AG04450 (cell line): ENCODE data around the gene ALG14. TPM values are rescaled to one million over a fixed set of nuclear protein-coding genes. Genes with fewer than 3 reads are reported as not detected.

Source experiments
- CTCF ChIA-PET: fragments of 300-600, 350-600 bp; formaldehyde crosslinking; extraction: SDS; loops from one replicate; lab custom pipeline; 2022; ENCODE audit warnings: antibody characterized with exemption, inconsistent platforms; lab: Charles Lee
- POLR2A ChIA-PET: fragments of 350-600 bp; formaldehyde crosslinking; extraction: SDS; loops from one replicate; lab custom pipeline; 2021; ENCODE audit warnings: antibody characterized with exemption, inconsistent platforms; lab: Yijun Ruan, JAX
- DNase-seq: peaks from one replicate; pipeline ENCODE4 v3.0.0-alpha.2; 2011; ENCODE audit warnings: low read depth, low spot score
- H3K27ac ChIP-seq: one replicate; pipeline ENCODE4 v1.5.1; 2012; ENCODE audit warnings: low read depth, low read length, control low read depth
- H3K27me3 ChIP-seq: one replicate; pipeline ENCODE4 v1.6.0; 2012; ENCODE audit warnings: low read length; ENCODE audit not compliant: control insufficient read depth, insufficient read depth
- H3K4me3 ChIP-seq: 2 replicates; pipeline ENCODE4 v1.5.1; 2011; ENCODE audit warnings: mild to moderate bottlenecking, low read depth, low read length, control low read depth
- H3K9me3 ChIP-seq: 2 replicates; pipeline ENCODE4 v1.5.1; 2012; ENCODE audit warnings: low read length; ENCODE audit not compliant: control insufficient read depth, insufficient read depth
- polyA plus RNA-seq: library from polyadenylated mRNA; depleted of rRNA; stranded (reverse); fragments of >200 nt; gene quantifications from 2 replicates; pipeline ENCODE4 v1.2.3, GENCODE V29; 2011
- TF ChIP-seq, protein P1 (sequence below): IDR thresholded peaks from 2 replicates; pipeline ENCODE4 v1.5.1; 2011; ENCODE audit warnings: low read depth, low read length, control low read depth, inconsistent platforms

Gene ALG14
- polyA plus RNA-seq, 1 experiment = 3.1 TPM

GRCh38 chr1:95018602-95019369, 54.0 kb downstream of the ALG14 start:
- Histone ChIP-seq H3K4me3 (no peak overlapping the region), H3K9me3 (no peaks in the 10 kb centered on the region), H3K27me3 (no peaks in the 10 kb centered on the region), H3K27ac (peak overlapping the region; percentile 13)
- TF ChIP-seq, protein P1, sequence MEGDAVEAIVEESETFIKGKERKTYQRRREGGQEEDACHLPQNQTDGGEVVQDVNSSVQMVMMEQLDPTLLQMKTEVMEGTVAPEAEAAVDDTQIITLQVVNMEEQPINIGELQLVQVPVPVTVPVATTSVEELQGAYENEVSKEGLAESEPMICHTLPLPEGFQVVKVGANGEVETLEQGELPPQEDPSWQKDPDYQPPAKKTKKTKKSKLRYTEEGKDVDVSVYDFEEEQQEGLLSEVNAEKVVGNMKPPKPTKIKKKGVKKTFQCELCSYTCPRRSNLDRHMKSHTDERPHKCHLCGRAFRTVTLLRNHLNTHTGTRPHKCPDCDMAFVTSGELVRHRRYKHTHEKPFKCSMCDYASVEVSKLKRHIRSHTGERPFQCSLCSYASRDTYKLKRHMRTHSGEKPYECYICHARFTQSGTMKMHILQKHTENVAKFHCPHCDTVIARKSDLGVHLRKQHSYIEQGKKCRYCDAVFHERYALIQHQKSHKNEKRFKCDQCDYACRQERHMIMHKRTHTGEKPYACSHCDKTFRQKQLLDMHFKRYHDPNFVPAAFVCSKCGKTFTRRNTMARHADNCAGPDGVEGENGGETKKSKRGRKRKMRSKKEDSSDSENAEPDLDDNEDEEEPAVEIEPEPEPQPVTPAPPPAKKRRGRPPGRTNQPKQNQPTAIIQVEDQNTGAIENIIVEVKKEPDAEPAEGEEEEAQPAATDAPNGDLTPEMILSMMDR = no peak
- ChIA-PET CTCF (interaction anchor here (1.3 kb wide), 1 partner anchor 23 kb away, joined by 4 read pairs; no protein-coding TSS in a partner anchor), POLR2A (no interaction called here)
- DNase-seq = no peak

DNA sequence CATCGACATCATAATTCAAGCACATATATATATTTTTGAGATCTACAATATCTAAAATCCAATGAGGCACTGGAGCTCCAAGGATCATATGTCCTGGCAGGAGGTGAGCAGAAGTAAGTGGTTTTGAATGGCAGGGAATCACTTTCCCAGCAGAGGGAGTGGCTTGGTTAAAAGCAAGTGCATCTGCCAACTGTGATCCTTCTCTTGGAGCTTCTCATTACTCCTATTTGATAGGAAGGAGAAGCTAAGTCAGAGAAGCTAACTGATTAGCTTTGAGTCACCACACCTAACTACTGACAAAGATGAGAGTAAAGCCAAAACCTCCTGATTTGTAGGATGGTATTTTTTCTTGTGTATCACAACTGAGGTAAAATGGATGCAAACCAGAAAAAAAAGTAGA, 55.0 kb downstream of the ALG14 start:
- Histone ChIP-seq H3K27ac (no peak overlapping the region), H3K9me3 (no peaks in the 10 kb centered on the region), H3K27me3 (no peaks in the 10 kb centered on the region), H3K4me3 (no peak overlapping the region)
- no peak for DNase-seq
- CTCF ChIA-PET = interaction anchor here (0.7 kb wide), 1 partner anchor 163 kb away, joined by 4 read pairs; no protein-coding TSS in a partner anchor
- POLR2A ChIA-PET = no interaction called here
- TF ChIP-seq, protein P1 = no peak

- Histone ChIP-seq H3K9me3 (no peaks in the 10 kb centered on the region), H3K27me3 (no peaks in the 10 kb centered on the region), H3K27ac (no peak overlapping the region), H3K4me3 (no peak overlapping the region)
- POLR2A ChIA-PET = no interaction called here
- TF ChIP-seq, protein P1 = no peak
- DNase-seq = no peak
- CTCF ChIA-PET = interaction anchor here (1.6 kb wide), 1 partner anchor 27 kb away, joined by 14 read pairs; no protein-coding TSS in a partner anchor
These were observed 57.7 kb downstream of the ALG14 start for GRCh38 chr1:95015076-95015475.

DNA sequence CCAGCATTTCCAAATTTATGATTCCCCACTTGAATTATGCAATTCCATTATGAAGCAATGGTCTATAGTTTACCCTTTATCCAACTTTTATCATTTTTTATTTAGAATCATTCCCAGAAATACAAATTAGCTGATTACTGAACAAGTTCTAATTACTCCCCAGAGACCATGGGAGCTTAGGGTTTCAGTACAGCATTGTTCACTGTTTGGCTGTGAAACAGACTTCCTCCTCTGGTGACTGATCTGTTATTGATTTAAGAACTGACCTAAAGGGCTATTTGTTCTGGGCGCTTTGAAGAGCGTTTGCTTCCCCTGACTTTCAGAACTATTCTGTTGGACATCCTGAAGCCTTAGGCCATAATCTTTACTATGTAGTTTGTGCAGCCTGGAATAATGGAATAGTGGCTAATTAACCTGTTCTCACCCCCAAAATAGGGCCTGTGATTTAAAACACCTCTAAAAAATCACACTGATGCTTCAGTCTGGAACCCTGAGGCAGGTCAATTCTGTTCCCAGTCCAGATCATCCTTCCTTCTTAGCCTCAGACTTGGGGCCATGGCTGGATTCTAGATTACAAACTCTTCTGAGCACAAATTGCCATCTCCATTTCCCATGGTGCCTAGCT, 58.7 kb downstream of the ALG14 start:
- TF ChIP-seq, protein P1 = no peak
- CTCF ChIA-PET = no interaction called here
- Histone ChIP-seq H3K27me3 (no peaks in the 10 kb centered on the region), H3K27ac (no peak overlapping the region), H3K4me3 (no peak overlapping the region), H3K9me3 (no peaks in the 10 kb centered on the region)
- POLR2A ChIA-PET = no interaction called here
- no peak for DNase-seq

- H3K4me3 ChIP-seq = no peak overlapping the region
- DNase-seq = peak; percentile 90
- TF ChIP-seq, protein P1 = no peak
- ChIA-PET CTCF (interaction anchor here (0.8 kb wide), 1 partner anchor 29 kb away, joined by 3 read pairs; no protein-coding TSS in a partner anchor), POLR2A (interaction anchor here (0.6 to 1.8 kb wide), 4 partner anchors 9 to 41 kb away, joined by 3 to 6 read pairs (median 4); no protein-coding TSS in a partner anchor)
- H3K27ac ChIP-seq = no peak overlapping the region
- H3K9me3 ChIP-seq = no peaks in the 10 kb centered on the region
- no peaks in the 10 kb centered on the region for H3K27me3 ChIP-seq
These were observed 60.4 kb downstream of the ALG14 start for GRCh38 chr1:95012389-95012788.
